ENCODE data around the gene CFAP74. TPM values are rescaled to one million over a fixed set of nuclear protein-coding genes. Genes with fewer than 3 reads are reported as not detected.

CFAP74 gene
- total RNA-seq, 1 experiment from 2014 or later, result 0.28 TPM

GRCh38 chr1:1876335-1876930 is 127.2 kb downstream of the CFAP74 start:
- no peaks in the 10 kb centered on the region for H3K4me1 ChIP-seq (ENCODE audit: insufficient read depth, low read length)
- Mint-ChIP-seq H3K9me3 (peaks cover 8 to 12% of the 10 kb centered on the region in 2 experiments; a peak in 4 of 5 replicates), H3K27me3 (ENCODE audit: low read depth) (no peaks in the 10 kb centered on the region), H3K4me3 (no peak overlapping the region), H3K27ac (peak overlapping the region in 1 of 3 experiments; percentile 69; a peak in 2 of 7 replicates), H3K36me3 (ENCODE audit: insufficient read depth in 1 of 3, low read depth in 3 of 3) (peaks cover 53 to 56% (median 55%) of the 10 kb centered on the region in 3 experiments), H3K4me1 (peaks cover 46 to 48% of the 10 kb centered on the region in 2 experiments)
- no peak overlapping the region for H2BK20ac ChIP-seq (ENCODE audit: low read depth, low read length, poor library complexity, severe bottlenecking)
- no peak overlapping the region for H3K9ac ChIP-seq (ENCODE audit: extremely low read depth, insufficient read length, low read length)
- no peak overlapping the region for H2AFZ ChIP-seq (ENCODE audit: low read length)
- no peaks in the 10 kb centered on the region for H3K23me2 ChIP-seq (ENCODE audit: insufficient read length, low read depth, low read length, poor library complexity, severe bottlenecking)
- H3K18ac ChIP-seq (ENCODE audit: insufficient read length, low read depth, low read length), result no peak overlapping the region
- H3K79me2 ChIP-seq (ENCODE audit: insufficient read depth, low read length), result peaks cover 85% of the 10 kb centered on the region
- no peaks in the 10 kb centered on the region for H3K9me3 ChIP-seq (ENCODE audit: control insufficient read depth, low read depth, low read length)
- WGBS (ENCODE audit: extremely low coverage, insufficient read length, low lambda C conversion rate), result no CpG with 5 or more reads among the region's 11 CpGs
- no peak overlapping the region for H2BK15ac ChIP-seq (ENCODE audit: low read depth, low read length)
- no peak overlapping the region for H3K4me2 ChIP-seq (ENCODE audit: insufficient read depth, insufficient read length, low read length)
- H2AK5ac ChIP-seq (ENCODE audit: insufficient read length, low read length), result no peak overlapping the region
- H2BK5ac ChIP-seq (ENCODE audit: insufficient read length, low read length), result no peak overlapping the region
- H3K56ac ChIP-seq (ENCODE audit: insufficient read length, low read depth, low read length), result no peak overlapping the region
- no peak overlapping the region for H3T11ph ChIP-seq (ENCODE audit: low read length)
- H2BK12ac ChIP-seq (ENCODE audit: insufficient read length, low read depth, low read length), result no peak overlapping the region
- no peak overlapping the region for H3K14ac ChIP-seq (ENCODE audit: insufficient read depth, low read length)
- H3K27ac ChIP-seq (ENCODE audit: insufficient read length, low read depth, low read length), result no peak overlapping the region
- no peak overlapping the region for H4K91ac ChIP-seq (ENCODE audit: insufficient read length, low read depth, low read length)
- H3K4ac ChIP-seq (ENCODE audit: low read depth, low read length), result no peak overlapping the region
- no peak overlapping the region for H3K23ac ChIP-seq (ENCODE audit: insufficient read length, low read depth, low read length)
- no peak overlapping the region for H4K5ac ChIP-seq (ENCODE audit: insufficient read length, low read depth, low read length)
- H4K8ac ChIP-seq (replicated peaks; ENCODE audit: insufficient read length, low read depth, low read length), result no peak overlapping the region
- H2BK120ac ChIP-seq (ENCODE audit: low read depth, low read length, poor library complexity, severe bottlenecking), result no peak overlapping the region
- peaks cover 5% of the 10 kb centered on the region for H3K79me1 ChIP-seq (ENCODE audit: insufficient read depth, low read depth, low read length, poor library complexity, severe bottlenecking)
- DNase-seq, result no peak
- no peaks in the 10 kb centered on the region for H3K27me3 ChIP-seq (ENCODE audit: insufficient read depth, low read length)
- no peaks in the 10 kb centered on the region for H4K20me1 ChIP-seq (ENCODE audit: control insufficient read depth, insufficient read depth, insufficient read length)
- no peak for TF ChIP-seq CTCF (conservative IDR thresholded peaks at IDR 0.05)
